IMR-90 (cell line): Measurements from ENCODE around the gene IQGAP2. TPM values are rescaled to one million over a fixed set of nuclear protein-coding genes. Genes with fewer than 3 reads are reported as not detected.
A peak's percentile ranks its signal among the peaks of the same experiment; 100 is the strongest.

Source experiments
- ATAC-seq: fragments of 200-7000 bp; cut with Tn5 transposase; 2 replicates; pipeline ENCODE4 v1.9.1; 2020; ENCODE audit warnings: low read depth, mild to moderate bottlenecking, moderate library complexity
- BruUV-seq: library from RNA; stranded (reverse); fragments of 400-500 nt; replicated peaks from 2 replicates; lab custom pipeline; 2021; lab: Mats Ljungman, UMichigan
- CTCF ChIA-PET: fragments of 300-600 bp; formaldehyde crosslinking; extraction: SDS; loops from one replicate; lab custom pipeline; 2021; ENCODE audit warnings: antibody characterized with exemption; lab: Yijun Ruan, JAX
- POLR2A ChIA-PET: fragments of 300-600 bp; sonication (Branson Sonifier 250); formaldehyde crosslinking; loops from one replicate; lab custom pipeline; 2022; ENCODE audit warnings: antibody characterized with exemption; ENCODE audit not compliant: unreplicated experiment; lab: Charles Lee
- DNase-seq: peaks from one replicate; pipeline ENCODE4 v3.0.0; 2013
- H2AFZ ChIP-seq: replicated peaks from 2 replicates; pipeline ENCODE3; 2013; ENCODE audit warnings: low read length, mild to moderate bottlenecking; ENCODE audit not compliant: poor library complexity
- H2AK5ac ChIP-seq: 2 replicates; pipeline ENCODE4 v1.6.1; 2013; ENCODE audit warnings: low read depth, low read length, inconsistent platforms
- H2AK9ac ChIP-seq: replicated peaks from 2 replicates; pipeline ENCODE3; 2013; ENCODE audit warnings: mild to moderate bottlenecking, low read depth, low read length, moderate library complexity; ENCODE audit not compliant: poor library complexity
- H2BK120ac ChIP-seq: 2 replicates; pipeline ENCODE4 v1.6.1; 2013; ENCODE audit warnings: low read depth, low read length, inconsistent platforms
- H2BK15ac ChIP-seq: 3 replicates; pipeline ENCODE4 v1.6.1; 2013; ENCODE audit warnings: low read depth, low read length, inconsistent platforms
- H2BK20ac ChIP-seq: 2 replicates; pipeline ENCODE4 v1.6.1; 2013; ENCODE audit warnings: low read depth, mild to moderate bottlenecking, inconsistent platforms, low read length, moderate library complexity
- H2BK5ac ChIP-seq: 2 replicates; pipeline ENCODE4 v1.6.1; 2013; ENCODE audit warnings: mild to moderate bottlenecking, low read depth, low read length, inconsistent platforms; ENCODE audit not compliant: poor library complexity, severe bottlenecking
- H3K14ac ChIP-seq: replicated peaks from 2 replicates; pipeline ENCODE4 v1.6.1; 2013; ENCODE audit warnings: low read depth, low read length, inconsistent platforms
- H3K18ac ChIP-seq: 2 replicates; pipeline ENCODE4 v1.6.1; 2013; ENCODE audit warnings: low read depth, low read length, control low read depth
- H3K23ac ChIP-seq: 2 replicates; pipeline ENCODE4 v1.6.1; 2013; ENCODE audit warnings: low read depth, low read length, inconsistent platforms
- H3K27ac ChIP-seq: 2 replicates; pipeline ENCODE4 v1.5.1; 2013; ENCODE audit warnings: mild to moderate bottlenecking, control low read depth, low read length; ENCODE audit not compliant: insufficient read depth
- H3K27me3 ChIP-seq: 2 replicates; pipeline ENCODE4 v1.6.1; 2013; ENCODE audit warnings: low read length; ENCODE audit not compliant: control insufficient read depth, insufficient read depth
- H3K36me3 ChIP-seq: 2 replicates; pipeline ENCODE4 v1.6.1; 2013; ENCODE audit warnings: low read length, mixed read lengths; ENCODE audit not compliant: control insufficient read depth, insufficient read depth
- H3K4ac ChIP-seq: 2 replicates; pipeline ENCODE4 v1.6.1; 2013; ENCODE audit warnings: low read depth, low read length, inconsistent platforms
- H3K4me1 ChIP-seq: 2 replicates; pipeline ENCODE4 v1.6.1; 2013; ENCODE audit warnings: low read length, mixed read lengths; ENCODE audit not compliant: control insufficient read depth, insufficient read depth
- H3K4me2 ChIP-seq: 2 replicates; pipeline ENCODE4 v1.6.1; 2013; ENCODE audit warnings: low read depth, mild to moderate bottlenecking, control low read depth, low read length, moderate library complexity
- H3K4me3 ChIP-seq: 2 replicates; pipeline ENCODE4 v1.5.1; 2013; ENCODE audit warnings: low read depth, mild to moderate bottlenecking, control low read depth, low read length, moderate library complexity; ENCODE audit not compliant: insufficient read depth
- H3K56ac ChIP-seq: 2 replicates; pipeline ENCODE4 v1.6.1; 2013; ENCODE audit warnings: low read length, inconsistent platforms; ENCODE audit not compliant: insufficient read depth; ENCODE audit errors: extremely low read depth
- H3K79me1 ChIP-seq, 2 experiments: 2 replicates each; pipeline ENCODE4 v1.6.1; 2013; ENCODE audit warnings: low read length in 2 of 2, inconsistent platforms in 1 of 2, low read depth in 1 of 2
- H3K9ac ChIP-seq: 2 replicates; pipeline ENCODE4 v1.6.1; 2013; ENCODE audit warnings: low read depth, low read length, control low read depth
- H3K9me1 ChIP-seq: 2 replicates; pipeline ENCODE4 v1.6.1; 2013; ENCODE audit warnings: low read length, inconsistent platforms; ENCODE audit not compliant: insufficient read depth
- H3K9me3 ChIP-seq: 2 replicates; pipeline ENCODE4 v1.6.1; 2013; ENCODE audit warnings: low read length; ENCODE audit not compliant: control insufficient read depth, insufficient read depth
- H4K20me1 ChIP-seq: 2 replicates; pipeline ENCODE4 v1.6.1; 2013; ENCODE audit warnings: low read length, inconsistent platforms; ENCODE audit not compliant: insufficient read depth
- H4K5ac ChIP-seq: 2 replicates; pipeline ENCODE4 v1.6.1; 2013; ENCODE audit warnings: mild to moderate bottlenecking, low read depth, low read length, control low read depth
- H4K8ac ChIP-seq, 2 experiments: 2 replicates each; pipeline ENCODE4 v1.6.1; 2013; ENCODE audit warnings: low read depth in 2 of 2, low read length in 2 of 2, control low read depth in 1 of 2, inconsistent platforms in 1 of 2
- H4K91ac ChIP-seq: 2 replicates; pipeline ENCODE4 v1.6.1; 2013; ENCODE audit warnings: low read depth, low read length, inconsistent platforms; ENCODE audit not compliant: insufficient read depth
- BHLHE40 ChIP-seq: fragments of 150-350 bp; IDR thresholded peaks from 2 replicates; pipeline ENCODE4 v1.6.1; 2016; ENCODE audit warnings: mild to moderate bottlenecking, low read depth, low read length
- CEBPB ChIP-seq: IDR thresholded peaks from 2 replicates; pipeline ENCODE4 v1.6.1; 2012; ENCODE audit warnings: low read depth, low read length, improper control_type of control experiment
- CHD1 ChIP-seq: IDR thresholded peaks from 2 replicates; pipeline ENCODE4 v1.6.1; 2012; ENCODE audit warnings: low read depth, low read length, improper control_type of control experiment
- FOS ChIP-seq: fragments of 150-350 bp; IDR thresholded peaks from 2 replicates; pipeline ENCODE4 v1.6.1; 2016; ENCODE audit warnings: low read depth, low read length
- MAFK ChIP-seq: IDR thresholded peaks from 2 replicates; pipeline ENCODE4 v1.6.1; 2012; ENCODE audit warnings: low read depth, low read length, improper control_type of control experiment
- MAZ ChIP-seq: IDR thresholded peaks from 2 replicates; pipeline ENCODE4 v1.6.1; 2012; ENCODE audit warnings: low read depth, mild to moderate bottlenecking, low read length, improper control_type of control experiment, moderate library complexity, borderline replicate concordance
- MXI1 ChIP-seq: IDR thresholded peaks from 2 replicates; pipeline ENCODE4 v1.6.1; 2012; ENCODE audit warnings: low read depth, mild to moderate bottlenecking, low read length, moderate library complexity, borderline replicate concordance
- NFE2L2 ChIP-seq: fragments of 150-350 bp; IDR thresholded peaks from 2 replicates; pipeline ENCODE4 v1.6.1; 2016; ENCODE audit warnings: low read depth, mild to moderate bottlenecking, low read length
- RAD21 ChIP-seq: IDR thresholded peaks from 2 replicates; pipeline ENCODE4 v1.6.1; 2012; ENCODE audit warnings: low read length, improper control_type of control experiment
- RCOR1 ChIP-seq: IDR thresholded peaks from 2 replicates; pipeline ENCODE4 v1.6.1; 2012; ENCODE audit warnings: mild to moderate bottlenecking, low read length, improper control_type of control experiment; ENCODE audit not compliant: insufficient replicate concordance
- RFX5 ChIP-seq: IDR thresholded peaks from 2 replicates; pipeline ENCODE4 v1.8.0; 2012; ENCODE audit warnings: low read depth, mild to moderate bottlenecking, low read length, moderate library complexity
- SMC3 ChIP-seq: fragments of 150-350 bp; IDR thresholded peaks from 2 replicates; pipeline ENCODE4 v1.6.1; 2016; ENCODE audit warnings: low read depth, mild to moderate bottlenecking, antibody characterized with exemption, low read length, moderate library complexity
- WGBS, 2 experiments: methylation state at CpG; one replicate each; pipeline versions ENCODE4 v1.1.5 to v1.1.7; 2013; ENCODE audit warnings: missing lambda C conversion rate in 2 of 2; ENCODE audit not compliant: insufficient read length in 1 of 2; ENCODE audit errors: extremely low coverage in 2 of 2; 5-methylcytosine and 5-hydroxymethylcytosine counted together
- dilution Hi-C: fragments of 300-500 bp; cut with HindIII; formaldehyde crosslinking; loops from one replicate; pipeline ENCODE4 v1.14.3; 2018; ENCODE audit warnings: low sequenced_read_pairs; ENCODE audit not compliant: unreplicated experiment
- in situ Hi-C: fragments of 300-500 bp; cut with MboI; formaldehyde crosslinking; loops from 3 replicates; pipeline ENCODE4 v1.14.3; 2019; ENCODE audit warnings: low sequenced_read_pairs, inconsistent platforms, mixed read lengths
- intact Hi-C: fragments of 100-400 bp; cut with micrococcal nuclease; formaldehyde crosslinking; loops from 2 replicates; pipeline ENCODE4 v1.10.0; 2022
- polyA plus RNA-seq, 3 experiments: library from polyadenylated mRNA; depleted of rRNA; stranded (reverse); fragments of >200 nt; gene quantifications; 2 replicates each; pipeline ENCODE4 v1.2.3, GENCODE V29; 2012; ENCODE audit warnings: low replicate concordance in 1 of 3
- total RNA-seq: library from RNA; depleted of rRNA; stranded (reverse); fragments of >200 nt; gene quantifications from 2 replicates; pipeline ENCODE4 v1.2.3, GENCODE V29; 2012
- TF ChIP-seq, protein P1 (sequence below): fragments of 150-350 bp; IDR thresholded peaks from 2 replicates; pipeline ENCODE4 v1.6.1; 2017; ENCODE audit warnings: mild to moderate bottlenecking, antibody characterized with exemption, low read length, low read depth
- TF ChIP-seq, protein P2 (sequence below): fragments of 150-350 bp; IDR thresholded peaks from 2 replicates; pipeline ENCODE4 v1.6.1; 2016; ENCODE audit warnings: low read depth, mild to moderate bottlenecking, low read length, moderate library complexity, borderline replicate concordance
- TF ChIP-seq, protein P3 (sequence below): conservative IDR thresholded peaks from 2 replicates; pipeline ENCODE4 v1.5.1; 2012; ENCODE audit warnings: mild to moderate bottlenecking, low read depth, low read length, improper control_type of control experiment

Gene IQGAP2
- total and polyA plus RNA-seq, 2 of the 4 experiments (the other 2 are of a cell fraction), result 0.21 to 0.36 TPM

DNA sequence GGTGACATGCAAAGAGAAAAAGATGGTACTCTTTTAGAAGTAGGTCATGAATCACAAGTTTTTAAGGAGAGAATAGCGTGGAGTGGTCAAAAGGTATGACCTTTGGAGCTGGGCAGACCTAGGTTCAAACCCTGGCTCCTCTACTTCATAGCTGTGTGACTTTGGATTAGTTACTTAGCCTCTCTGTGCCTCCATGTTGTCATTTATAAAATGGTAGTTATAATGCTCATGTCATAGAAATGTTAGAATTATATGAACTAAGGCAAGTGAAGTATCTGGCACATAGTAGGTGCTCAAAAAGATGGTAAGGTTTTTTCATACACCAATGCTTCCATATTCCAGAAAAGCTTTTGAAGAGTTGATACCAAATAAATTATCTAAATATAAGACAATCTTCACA, 320.2 kb downstream of the IQGAP2 start:
- POLR2A ChIA-PET, result no interaction called here
- no peak overlapping the region for H2BK5ac ChIP-seq
- no peak overlapping the region for H3K56ac ChIP-seq
- TF ChIP-seq RFX5 (no peak), MXI1 (no peak), BHLHE40 (no peak), SMC3 (no peak), CEBPB (no peak), RAD21 (no peak), MAFK (no peak), CHD1 (no peak), NFE2L2 (no peak), FOS (no peak), RCOR1 (no peak), MAZ (no peak)
- TF ChIP-seq, protein P1, sequence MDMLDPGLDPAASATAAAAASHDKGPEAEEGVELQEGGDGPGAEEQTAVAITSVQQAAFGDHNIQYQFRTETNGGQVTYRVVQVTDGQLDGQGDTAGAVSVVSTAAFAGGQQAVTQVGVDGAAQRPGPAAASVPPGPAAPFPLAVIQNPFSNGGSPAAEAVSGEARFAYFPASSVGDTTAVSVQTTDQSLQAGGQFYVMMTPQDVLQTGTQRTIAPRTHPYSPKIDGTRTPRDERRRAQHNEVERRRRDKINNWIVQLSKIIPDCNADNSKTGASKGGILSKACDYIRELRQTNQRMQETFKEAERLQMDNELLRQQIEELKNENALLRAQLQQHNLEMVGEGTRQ, result no peak
- TF ChIP-seq, protein P2, sequence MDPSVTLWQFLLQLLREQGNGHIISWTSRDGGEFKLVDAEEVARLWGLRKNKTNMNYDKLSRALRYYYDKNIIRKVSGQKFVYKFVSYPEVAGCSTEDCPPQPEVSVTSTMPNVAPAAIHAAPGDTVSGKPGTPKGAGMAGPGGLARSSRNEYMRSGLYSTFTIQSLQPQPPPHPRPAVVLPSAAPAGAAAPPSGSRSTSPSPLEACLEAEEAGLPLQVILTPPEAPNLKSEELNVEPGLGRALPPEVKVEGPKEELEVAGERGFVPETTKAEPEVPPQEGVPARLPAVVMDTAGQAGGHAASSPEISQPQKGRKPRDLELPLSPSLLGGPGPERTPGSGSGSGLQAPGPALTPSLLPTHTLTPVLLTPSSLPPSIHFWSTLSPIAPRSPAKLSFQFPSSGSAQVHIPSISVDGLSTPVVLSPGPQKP, result no peak
- TF ChIP-seq, protein P3, sequence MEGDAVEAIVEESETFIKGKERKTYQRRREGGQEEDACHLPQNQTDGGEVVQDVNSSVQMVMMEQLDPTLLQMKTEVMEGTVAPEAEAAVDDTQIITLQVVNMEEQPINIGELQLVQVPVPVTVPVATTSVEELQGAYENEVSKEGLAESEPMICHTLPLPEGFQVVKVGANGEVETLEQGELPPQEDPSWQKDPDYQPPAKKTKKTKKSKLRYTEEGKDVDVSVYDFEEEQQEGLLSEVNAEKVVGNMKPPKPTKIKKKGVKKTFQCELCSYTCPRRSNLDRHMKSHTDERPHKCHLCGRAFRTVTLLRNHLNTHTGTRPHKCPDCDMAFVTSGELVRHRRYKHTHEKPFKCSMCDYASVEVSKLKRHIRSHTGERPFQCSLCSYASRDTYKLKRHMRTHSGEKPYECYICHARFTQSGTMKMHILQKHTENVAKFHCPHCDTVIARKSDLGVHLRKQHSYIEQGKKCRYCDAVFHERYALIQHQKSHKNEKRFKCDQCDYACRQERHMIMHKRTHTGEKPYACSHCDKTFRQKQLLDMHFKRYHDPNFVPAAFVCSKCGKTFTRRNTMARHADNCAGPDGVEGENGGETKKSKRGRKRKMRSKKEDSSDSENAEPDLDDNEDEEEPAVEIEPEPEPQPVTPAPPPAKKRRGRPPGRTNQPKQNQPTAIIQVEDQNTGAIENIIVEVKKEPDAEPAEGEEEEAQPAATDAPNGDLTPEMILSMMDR, result no peak
- peaks cover 66% of the 10 kb centered on the region for H4K20me1 ChIP-seq
- H3K14ac ChIP-seq, result no peak overlapping the region
- peaks cover 23% of the 10 kb centered on the region for H3K4me1 ChIP-seq
- dilution Hi-C loops (no loop called here), in situ Hi-C loops (no loop called here), intact Hi-C loops (no loop called here)
- no peak for DNase-seq
- H3K9me3 ChIP-seq, result no peaks in the 10 kb centered on the region; the same call in 1 of the 2 replicates
- H4K5ac ChIP-seq, result peak overlapping the region; percentile 7; the same call in 1 of the 2 replicates
- BruUV-seq, result no TSS peak
- H3K9me1 ChIP-seq, result peaks cover 23% of the 10 kb centered on the region
- H4K8ac ChIP-seq, result no peak overlapping the region
- no peak for ATAC-seq
- H3K18ac ChIP-seq, result no peak overlapping the region
- H2AK5ac ChIP-seq, result peak overlapping the region; percentile 7; the same call in 1 of the 2 replicates
- H2BK120ac ChIP-seq, result no peak overlapping the region
- WGBS, 2 experiments, result no CpG with 5 or more reads among the region's 1 CpG
- H3K36me3 ChIP-seq, result peaks cover 17% of the 10 kb centered on the region
- H3K79me1 ChIP-seq, result peaks cover 12 to 79% of the 10 kb centered on the region in 2 experiments
- H3K4me2 ChIP-seq, result no peak overlapping the region
- H4K91ac ChIP-seq, result no peak overlapping the region
- H2BK20ac ChIP-seq, result no peak overlapping the region
- H2AK9ac ChIP-seq, result no peak overlapping the region
- no peak overlapping the region for H3K4me3 ChIP-seq
- CTCF ChIA-PET, result interaction anchor here (0.8 to 1.2 kb wide), 2 partner anchors 14 to 51 kb away, joined by 3 read pairs; no protein-coding TSS in a partner anchor
- H3K23ac ChIP-seq, result peak overlapping the region; percentile 70; the same call in 1 of the 2 replicates
- 0 out of 3 replicates have a peak overlapping the region, but pooled peaks have one; percentile 1 for H2BK15ac ChIP-seq
- H3K27ac ChIP-seq, result no peak overlapping the region
- H3K27me3 ChIP-seq, result no peaks in the 10 kb centered on the region
- no peak overlapping the region for H2AFZ ChIP-seq
- no peak overlapping the region for H3K4ac ChIP-seq
- no peak overlapping the region for H3K9ac ChIP-seq
